ENCODE data around the gene OR7E24.
A peak's percentile ranks its signal among the peaks of the same experiment; 100 is the strongest.
"Not testable (repeated sequence)": the region's sequence is repeated elsewhere in the genome, so short reads cannot be mapped to it uniquely, and the experiment has no call there.

The OR7E24 gene

DNA sequence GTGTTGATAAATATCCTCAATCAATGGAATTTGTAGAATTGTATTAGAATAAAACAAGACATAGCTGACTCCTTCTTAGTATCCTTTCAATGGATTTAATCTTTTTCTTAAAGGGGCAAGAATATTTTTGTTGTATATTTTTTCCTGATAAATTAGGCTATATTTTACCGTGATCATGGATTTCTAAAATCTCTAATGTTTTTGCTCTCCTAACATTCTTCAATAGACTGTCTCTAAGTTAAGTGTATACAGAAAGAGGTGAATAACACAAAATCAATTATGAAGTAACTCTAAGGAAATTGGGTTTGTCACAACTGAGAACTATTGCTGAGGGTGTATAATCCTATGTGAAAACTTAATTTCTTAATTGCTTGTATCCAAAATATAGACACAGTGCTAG is at the start of gene OR7E24:
OR7E24 (plus strand) TSS at position 301 of the 400 bp plus-strand sequence. CDS start 114 bp downstream, outside the sequence.
- DNase-seq: no peak

DNA sequence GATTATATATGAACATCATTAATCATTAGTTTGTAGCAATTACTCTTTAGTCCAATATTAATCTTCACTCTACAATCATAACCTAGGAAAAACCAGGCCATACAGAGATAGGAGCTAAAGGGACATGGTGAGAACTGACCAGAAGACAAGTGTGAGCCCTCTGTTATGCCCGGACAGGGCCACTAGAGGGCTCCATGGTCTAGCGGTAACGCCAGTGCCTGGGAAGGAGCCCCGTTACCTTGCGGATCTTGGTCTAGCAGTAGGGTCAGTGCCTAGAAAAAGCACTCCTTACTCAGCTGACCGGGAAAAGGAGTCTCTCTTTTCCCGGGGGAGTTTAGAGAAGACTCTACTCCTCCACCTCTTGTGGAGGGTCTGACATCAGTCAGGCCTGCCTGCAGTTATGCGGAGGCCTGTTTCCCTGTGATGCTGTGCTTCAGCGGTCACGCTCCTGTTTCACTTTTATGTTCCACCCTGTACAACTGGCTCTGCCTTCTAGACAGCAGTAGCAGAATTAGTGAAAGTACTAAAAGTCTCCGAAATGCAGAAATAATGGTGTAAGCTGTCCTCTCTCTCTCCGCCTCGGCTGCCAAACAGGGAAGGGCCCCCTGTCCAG is 45.1 kb upstream of the OR7E24 start:
- peak; percentile 80 for DNase-seq

DNA sequence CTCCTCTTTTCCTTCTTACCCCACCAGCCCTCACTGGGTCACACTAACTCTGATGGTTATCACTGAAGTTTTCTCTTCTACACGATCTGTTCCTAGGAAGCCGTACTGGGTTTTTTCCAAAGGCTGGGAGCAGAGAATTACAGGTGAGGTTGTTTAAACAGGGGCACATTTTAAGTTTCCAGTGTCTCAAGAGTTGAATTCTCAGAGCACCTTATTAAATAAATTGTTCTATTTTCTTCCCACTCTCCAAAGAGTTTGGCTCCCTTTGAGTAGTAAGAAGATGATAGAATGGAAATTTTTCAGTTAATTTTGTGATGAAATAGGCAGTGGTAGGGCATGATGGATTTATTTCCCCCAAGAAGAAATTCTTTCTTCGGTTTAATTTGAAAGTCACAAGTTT is 31.2 kb upstream of the OR7E24 start, which contains the start of gene OR7D4:
OR7D4 (minus strand) TSS at position 101 of the 400 bp plus-strand sequence. CDS start 4,752 bp downstream, outside the sequence.
- DNase-seq: no peak

DNA sequence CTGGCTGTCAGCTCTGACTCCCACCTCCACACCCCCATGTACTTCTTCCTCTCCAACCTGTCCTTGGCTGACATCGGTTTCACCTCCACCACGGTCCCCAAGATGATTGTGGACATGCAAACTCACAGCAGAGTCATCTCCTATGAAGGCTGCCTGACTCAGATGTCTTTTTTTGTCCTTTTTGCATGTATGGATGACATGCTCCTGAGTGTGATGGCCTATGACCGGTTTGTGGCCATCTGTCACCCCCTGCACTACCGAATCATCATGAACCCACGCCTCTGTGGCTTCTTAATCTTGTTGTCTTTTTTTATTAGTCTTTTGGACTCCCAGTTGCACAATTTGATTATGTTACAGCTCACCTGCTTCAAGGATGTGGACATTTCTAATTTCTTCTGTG is 506 bp downstream of the OR7E24 start:
- no peak for DNase-seq

DNA sequence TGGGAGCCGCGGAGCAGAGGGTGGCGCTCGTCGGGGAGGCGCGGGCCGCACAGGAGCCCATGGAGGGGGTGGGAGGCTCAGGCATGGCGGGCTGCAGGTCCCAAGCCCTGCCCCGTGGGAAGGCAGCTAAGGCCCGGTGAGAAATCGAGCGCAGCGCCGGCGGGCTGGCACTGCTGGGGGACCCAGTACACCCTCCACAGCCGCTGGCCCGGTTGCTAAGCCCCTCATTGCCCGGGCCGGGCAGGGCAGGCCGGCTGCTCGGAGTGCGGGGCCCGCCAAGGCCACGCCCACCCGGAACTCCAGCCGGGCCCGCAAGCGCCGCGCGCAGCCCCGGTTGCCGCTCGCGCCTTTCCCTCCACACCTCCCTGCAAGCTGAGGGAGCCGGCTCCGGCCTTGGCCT is 32.8 kb downstream of the OR7E24 start:
- not testable (repeated sequence) for DNase-seq

DNA sequence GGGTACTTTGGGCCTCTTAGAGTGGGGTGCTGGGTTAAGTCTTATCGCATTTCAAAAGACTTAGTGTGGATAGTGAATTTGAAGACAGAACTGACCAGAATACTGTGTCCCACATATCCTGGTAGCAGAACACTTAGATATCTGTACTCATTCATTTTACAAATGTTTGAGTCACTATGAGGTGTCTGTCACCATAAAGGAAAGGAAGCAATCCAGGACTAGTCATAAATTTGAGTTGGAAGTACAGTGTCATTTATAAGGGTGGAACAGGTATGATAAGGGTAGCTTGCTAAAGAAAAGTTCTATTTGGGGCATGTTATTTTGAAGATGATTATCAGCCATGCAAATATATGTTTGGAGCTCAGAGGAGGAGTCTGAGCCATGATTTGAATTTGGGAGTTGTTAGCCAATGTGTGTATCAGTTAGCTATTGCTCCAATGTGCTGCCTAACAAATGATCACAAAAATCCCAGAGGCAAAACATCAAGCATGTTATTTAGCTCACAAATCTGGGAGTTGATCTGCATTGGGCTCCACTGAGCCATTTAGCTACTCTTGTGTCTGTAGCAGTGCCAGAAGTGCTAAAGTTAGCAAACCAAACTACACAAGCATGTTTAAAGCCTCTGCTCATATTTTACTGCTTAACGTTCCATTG is 38.6 kb downstream of the OR7E24 start:
- no peak for DNase-seq

DNA sequence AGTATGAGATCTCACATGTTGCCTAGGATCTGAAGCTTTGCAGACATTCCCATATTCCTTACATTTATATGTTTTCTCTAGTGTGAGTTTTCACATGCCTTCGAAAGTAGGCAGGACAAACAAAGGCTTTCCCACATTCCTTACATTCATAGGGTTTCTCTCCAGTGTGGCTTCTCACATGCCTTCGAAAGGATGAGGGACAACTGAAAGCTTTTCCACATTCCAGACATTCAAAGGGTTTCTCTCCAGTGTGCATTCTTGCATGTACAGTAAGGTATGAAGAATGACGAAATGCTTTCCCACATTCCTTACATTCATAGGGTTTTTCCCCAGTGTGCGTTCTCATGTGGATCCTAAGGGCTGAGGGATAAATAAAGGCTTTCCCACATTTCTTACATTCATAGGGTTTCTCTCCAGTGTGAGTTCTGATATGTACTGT is 44.7 kb downstream of the OR7E24 start:
- DNase-seq: no peak

DNA sequence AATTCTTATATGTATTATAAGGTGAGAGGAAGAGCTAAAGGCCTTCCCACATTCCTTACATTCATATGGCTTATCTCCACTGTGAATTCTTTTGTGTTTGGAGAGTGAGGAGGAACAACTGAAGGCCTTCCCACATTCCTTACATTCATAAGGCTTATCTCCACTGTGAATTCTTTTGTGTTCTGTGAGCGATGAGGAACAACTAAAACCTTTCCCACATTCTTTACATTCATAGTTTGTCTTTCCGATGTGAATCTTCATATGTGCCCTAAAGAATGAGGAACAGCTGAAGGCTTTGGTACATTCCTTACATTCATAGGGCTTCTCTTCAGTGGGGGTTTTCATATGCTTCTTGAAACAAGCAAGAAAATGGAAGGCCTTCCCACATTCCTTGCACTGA is 45.6 kb downstream of the OR7E24 start:
- no peak for DNase-seq
